Left cardiac atrium (tissue), 4 donors: Measurements from ENCODE around the gene ZNF326. TPM values are rescaled to one million over a fixed set of nuclear protein-coding genes. Genes with fewer than 3 reads are reported as not detected.

Experiments used
- ATAC-seq, 2 donors: fragments of 200-7000 bp; cut with Tn5 transposase; one replicate each; pipeline ENCODE4 v1.9.1; 2020; ENCODE audit warnings: mild to moderate bottlenecking in 2 of 2, moderate library complexity in 2 of 2
- DNase-seq: peaks from one replicate; pipeline ENCODE4 v3.0.0-alpha.2; 2020
- intact Hi-C, 2 donors: fragments of 100-400 bp; cut with DNase I; formaldehyde crosslinking; loops; one replicate each; pipeline versions ENCODE4 v1.14.1 to v1.15.1; 2022 to 2023
- long read RNA-seq: library from polyadenylated mRNA; unstranded; transcript quantifications from one replicate; pipeline ENCODE4 v2.0.0, GENCODE V29; 2021
- total RNA-seq, 2 donors: library from RNA; stranded (reverse); fragmentation: NEBNext Ultra II Directional; extraction: Animal tissue kit (Norgen Biotek cat#: 25700); gene quantifications; one replicate each; pipeline ENCODE4 v1.2.1, GENCODE V29; 2021
- donor health status: DM: no; HTN: yes; CAD: no.
- donor health status: DM: no; HTN: yes; CAD: no; lungs with severe emphysema.
- donor health status: DM: yes; HTN: yes; CAD: no.
- donor health status: Dilated cardiomyopathy.

Gene ZNF326
- total RNA-seq = 10 to 100 TPM; 13.0 to 13.4 TPM
- long read RNA-seq, partial matches to known transcripts = 1 of 8 reads
- long read RNA-seq, other reads (novel, unspliced or antisense) = 5 of 8 reads

GRCh38 chr1:89994805-89995597, at the start of gene ZNF326:
Gene ZNF326, plus strand, starts transcription at chr1:89995110. Its CDS starts 148 bp downstream, at chr1:89995258.
- ATAC-seq = peak; percentile 99
- DNase-seq = peak; percentile 96
- intact Hi-C loops = no loop called here

- ATAC-seq = no peak
- intact Hi-C loops = no loop called here
- DNase-seq = no peak
These were observed 48.9 kb upstream of the ZNF326 start for GRCh38 chr1:89945852-89946476.

GRCh38 chr1:89946532-89946931, 48.4 kb upstream of the ZNF326 start:
- intact Hi-C loops = no loop called here
- ATAC-seq (no peak), DNase-seq (no peak)

GRCh38 chr1:89948722-89949345, 46.1 kb upstream of the ZNF326 start:
- intact Hi-C loops = no loop called here
- no peak for ATAC-seq
- no peak for DNase-seq

GRCh38 chr1:89949991-89950624, 44.8 kb upstream of the ZNF326 start:
- intact Hi-C loops = no loop called here
- ATAC-seq (no peak), DNase-seq (no peak)

- no peak for ATAC-seq
- DNase-seq = no peak
- intact Hi-C loops = no loop called here
These were observed 44.2 kb upstream of the ZNF326 start for GRCh38 chr1:89950703-89951102.

GRCh38 chr1:89951766-89952604, 42.9 kb upstream of the ZNF326 start:
- intact Hi-C loops = no loop called here
- DNase-seq = no peak
- no peak for ATAC-seq

- no peak for ATAC-seq
- no peak for DNase-seq
- intact Hi-C loops = no loop called here
These were observed 42.2 kb upstream of the ZNF326 start for GRCh38 chr1:89952605-89953130.

GRCh38 chr1:89953131-89953626, 41.7 kb upstream of the ZNF326 start:
- intact Hi-C loops = no loop called here
- ATAC-seq (peak; percentile 55 to 98), DNase-seq (peak; percentile 41)

- DNase-seq = no peak
- ATAC-seq = no peak
- intact Hi-C loops = no loop called here
These were observed 41.0 kb upstream of the ZNF326 start for GRCh38 chr1:89953929-89954328.

GRCh38 chr1:89954401-89954800, 40.5 kb upstream of the ZNF326 start:
- no peak for DNase-seq
- ATAC-seq = no peak
- intact Hi-C loops = no loop called here

GRCh38 chr1:89955311-89956205, 39.4 kb upstream of the ZNF326 start:
- DNase-seq (no peak), ATAC-seq (no peak)
- intact Hi-C loops = no loop called here

- intact Hi-C loops = no loop called here
- no peak for ATAC-seq
- DNase-seq = no peak
These were observed 37.8 kb upstream of the ZNF326 start for GRCh38 chr1:89957107-89957506.

- ATAC-seq (no peak), DNase-seq (no peak)
- intact Hi-C loops = no loop called here
These were observed 35.9 kb upstream of the ZNF326 start for GRCh38 chr1:89958851-89959654.

GRCh38 chr1:89959719-89960118, 35.2 kb upstream of the ZNF326 start:
- intact Hi-C loops = no loop called here
- DNase-seq = no peak
- ATAC-seq = no peak

GRCh38 chr1:89962024-89962741, 32.7 kb upstream of the ZNF326 start:
- ATAC-seq (peak; percentile 19 to 30), DNase-seq (no peak)
- intact Hi-C loops = no loop called here
